ENCODE data around the gene MAVS.

DNA sequence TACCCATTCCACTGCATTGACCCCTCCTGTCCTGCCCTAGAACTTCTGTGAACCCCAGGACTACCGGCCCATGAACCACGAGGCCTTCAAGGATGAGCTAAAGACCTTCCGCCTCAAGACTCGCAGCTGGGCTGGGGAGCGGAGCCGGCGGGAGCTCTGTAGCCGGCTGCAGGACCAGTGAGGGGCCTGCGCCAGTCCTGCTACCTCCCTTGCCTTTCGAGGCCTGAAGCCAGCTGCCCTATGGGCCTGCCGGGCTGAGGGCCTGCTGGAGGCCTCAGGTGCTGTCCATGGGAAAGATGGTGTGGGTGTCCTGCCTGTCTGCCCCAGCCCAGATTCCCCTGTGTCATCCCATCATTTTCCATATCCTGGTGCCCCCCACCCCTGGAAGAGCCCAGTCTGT is 41.9 kb upstream of the MAVS start:
- TF ChIP-seq ZBTB21 (CRISPR knock-in tag; IDR thresholded peaks at IDR 0.05; ENCODE audit: borderline replicate concordance) (no peak), TEAD4 (CRISPR knock-in tag; IDR thresholded peaks at IDR 0.05) (no peak), FOXP1 (CRISPR knock-in tag; IDR thresholded peaks at IDR 0.05; ENCODE audit: borderline replicate concordance) (no peak), NFATC4 (CRISPR knock-in tag; IDR thresholded peaks at IDR 0.05) (no peak), IRF2 (CRISPR knock-in tag; IDR thresholded peaks at IDR 0.05; ENCODE audit: borderline replicate concordance, low read depth) (no peak), SP1 (CRISPR knock-in tag; conservative IDR thresholded peaks at IDR 0.05) (no peak), ZNF232 (CRISPR knock-in tag; IDR thresholded peaks at IDR 0.05) (no peak), ATF1 (CRISPR knock-in tag; IDR thresholded peaks at IDR 0.05) (no peak)
- TF ChIP-seq, protein P1, sequence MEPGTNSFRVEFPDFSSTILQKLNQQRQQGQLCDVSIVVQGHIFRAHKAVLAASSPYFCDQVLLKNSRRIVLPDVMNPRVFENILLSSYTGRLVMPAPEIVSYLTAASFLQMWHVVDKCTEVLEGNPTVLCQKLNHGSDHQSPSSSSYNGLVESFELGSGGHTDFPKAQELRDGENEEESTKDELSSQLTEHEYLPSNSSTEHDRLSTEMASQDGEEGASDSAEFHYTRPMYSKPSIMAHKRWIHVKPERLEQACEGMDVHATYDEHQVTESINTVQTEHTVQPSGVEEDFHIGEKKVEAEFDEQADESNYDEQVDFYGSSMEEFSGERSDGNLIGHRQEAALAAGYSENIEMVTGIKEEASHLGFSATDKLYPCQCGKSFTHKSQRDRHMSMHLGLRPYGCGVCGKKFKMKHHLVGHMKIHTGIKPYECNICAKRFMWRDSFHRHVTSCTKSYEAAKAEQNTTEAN (CRISPR knock-in tag; IDR thresholded peaks at IDR 0.05): no peak
- TF ChIP-seq, protein P2, sequence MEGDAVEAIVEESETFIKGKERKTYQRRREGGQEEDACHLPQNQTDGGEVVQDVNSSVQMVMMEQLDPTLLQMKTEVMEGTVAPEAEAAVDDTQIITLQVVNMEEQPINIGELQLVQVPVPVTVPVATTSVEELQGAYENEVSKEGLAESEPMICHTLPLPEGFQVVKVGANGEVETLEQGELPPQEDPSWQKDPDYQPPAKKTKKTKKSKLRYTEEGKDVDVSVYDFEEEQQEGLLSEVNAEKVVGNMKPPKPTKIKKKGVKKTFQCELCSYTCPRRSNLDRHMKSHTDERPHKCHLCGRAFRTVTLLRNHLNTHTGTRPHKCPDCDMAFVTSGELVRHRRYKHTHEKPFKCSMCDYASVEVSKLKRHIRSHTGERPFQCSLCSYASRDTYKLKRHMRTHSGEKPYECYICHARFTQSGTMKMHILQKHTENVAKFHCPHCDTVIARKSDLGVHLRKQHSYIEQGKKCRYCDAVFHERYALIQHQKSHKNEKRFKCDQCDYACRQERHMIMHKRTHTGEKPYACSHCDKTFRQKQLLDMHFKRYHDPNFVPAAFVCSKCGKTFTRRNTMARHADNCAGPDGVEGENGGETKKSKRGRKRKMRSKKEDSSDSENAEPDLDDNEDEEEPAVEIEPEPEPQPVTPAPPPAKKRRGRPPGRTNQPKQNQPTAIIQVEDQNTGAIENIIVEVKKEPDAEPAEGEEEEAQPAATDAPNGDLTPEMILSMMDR (IDR thresholded peaks at IDR 0.05): no peak
- TF ChIP-seq, protein P3, sequence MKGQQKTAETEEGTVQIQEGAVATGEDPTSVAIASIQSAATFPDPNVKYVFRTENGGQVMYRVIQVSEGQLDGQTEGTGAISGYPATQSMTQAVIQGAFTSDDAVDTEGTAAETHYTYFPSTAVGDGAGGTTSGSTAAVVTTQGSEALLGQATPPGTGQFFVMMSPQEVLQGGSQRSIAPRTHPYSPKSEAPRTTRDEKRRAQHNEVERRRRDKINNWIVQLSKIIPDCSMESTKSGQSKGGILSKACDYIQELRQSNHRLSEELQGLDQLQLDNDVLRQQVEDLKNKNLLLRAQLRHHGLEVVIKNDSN (CRISPR knock-in tag; IDR thresholded peaks at IDR 0.05): no peak
- TF ChIP-seq, protein P4, sequence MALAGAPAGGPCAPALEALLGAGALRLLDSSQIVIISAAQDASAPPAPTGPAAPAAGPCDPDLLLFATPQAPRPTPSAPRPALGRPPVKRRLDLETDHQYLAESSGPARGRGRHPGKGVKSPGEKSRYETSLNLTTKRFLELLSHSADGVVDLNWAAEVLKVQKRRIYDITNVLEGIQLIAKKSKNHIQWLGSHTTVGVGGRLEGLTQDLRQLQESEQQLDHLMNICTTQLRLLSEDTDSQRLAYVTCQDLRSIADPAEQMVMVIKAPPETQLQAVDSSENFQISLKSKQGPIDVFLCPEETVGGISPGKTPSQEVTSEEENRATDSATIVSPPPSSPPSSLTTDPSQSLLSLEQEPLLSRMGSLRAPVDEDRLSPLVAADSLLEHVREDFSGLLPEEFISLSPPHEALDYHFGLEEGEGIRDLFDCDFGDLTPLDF (CRISPR knock-in tag; IDR thresholded peaks at IDR 0.05): no peak
